Measurements from ENCODE around the gene CACNB3.

- TF ChIP-seq CTCF (IDR thresholded peaks at IDR 0.05; ENCODE audit: poor library complexity) = no peak
- TF ChIP-seq EZH2 (IDR thresholded peaks at IDR 0.05; ENCODE audit: borderline replicate concordance) = no peak
- TF ChIP-seq EZH2phosphoT487 (IDR thresholded peaks at IDR 0.05; ENCODE audit: low read depth, severe bottlenecking, unreplicated experiment) = no peak
Observed at GRCh38 chr12:48771588-48772112, 46.6 kb upstream of the CACNB3 start.
